MCF 10A (cell line): ENCODE results near the gene DGCR2. TPM values are rescaled to one million over a fixed set of nuclear protein-coding genes. Genes with fewer than 3 reads are reported as not detected.

Experiments used
- BruUV-seq: library from RNA; stranded (reverse); fragments of 400-500 nt; replicated peaks from 2 replicates; lab custom pipeline; 2021; lab: Mats Ljungman, UMichigan
- CTCF ChIA-PET: fragments of 300-600 bp; sonication (Branson Sonifier 250); formaldehyde crosslinking; extraction: SDS; loops from one replicate; lab custom pipeline; 2021; ENCODE audit warnings: antibody characterized with exemption, inconsistent platforms; lab: Yijun Ruan, JAX
- POLR2A ChIA-PET: fragments of 300-600, 350-650 bp; sonication (Branson Sonifier 250); formaldehyde crosslinking; extraction: SDS; loops from one replicate; lab custom pipeline; 2020; ENCODE audit warnings: antibody characterized with exemption, inconsistent platforms; lab: Yijun Ruan, JAX
- DNase-seq: peaks from one replicate; pipeline ENCODE4 v3.0.0-alpha.2; 2018; ENCODE audit not compliant: unreplicated experiment
- H3K27ac Mint-ChIP-seq: one replicate; pipeline ENCODE4 v1.8.0; 2022; ENCODE audit warnings: mild to moderate bottlenecking, low read depth, mixed read lengths; ENCODE audit not compliant: unreplicated experiment
- H3K27me3 Mint-ChIP-seq: one replicate; pipeline ENCODE4 v1.8.0; 2022; ENCODE audit warnings: mixed read lengths; ENCODE audit not compliant: insufficient read depth, unreplicated experiment
- H3K36me3 Mint-ChIP-seq: one replicate; pipeline ENCODE4 v1.8.0; 2022; ENCODE audit warnings: mild to moderate bottlenecking, moderate library complexity, mixed read lengths; ENCODE audit not compliant: insufficient read depth, unreplicated experiment
- H3K4me1 Mint-ChIP-seq: one replicate; pipeline ENCODE4 v1.8.0; 2022; ENCODE audit warnings: mixed read lengths; ENCODE audit not compliant: insufficient read depth, unreplicated experiment
- H3K4me3 Mint-ChIP-seq: one replicate; pipeline ENCODE4 v1.8.0; 2022; ENCODE audit warnings: mild to moderate bottlenecking, moderate library complexity, mixed read lengths; ENCODE audit not compliant: unreplicated experiment
- H3K9me3 Mint-ChIP-seq: one replicate; pipeline ENCODE4 v1.8.0; 2022; ENCODE audit warnings: mixed read lengths; ENCODE audit not compliant: unreplicated experiment
- CTCF ChIP-seq: fragments of 200-600 bp; IDR thresholded peaks from one replicate; pipeline ENCODE4 v1.8.0; 2022; ENCODE audit warnings: antibody characterized with exemption, mild to moderate bottlenecking; ENCODE audit not compliant: unreplicated experiment
- intact Hi-C: fragments of 100-400 bp; cut with micrococcal nuclease; formaldehyde crosslinking; loops from 2 replicates; pipeline ENCODE4 v1.14.1; 2022
- total RNA-seq: library from RNA; stranded (reverse); gene quantifications from 2 replicates; pipeline ENCODE4 v1.2.3, GENCODE V29; 2022

Gene DGCR2
- total RNA-seq, 1 experiment from 2014 or later = 41.2 TPM

GRCh38 chr22:19092725-19093124 lies 29.5 kb downstream of the DGCR2 start:
- Mint-ChIP-seq H3K27me3 (no peaks in the 10 kb centered on the region), H3K27ac (no peak overlapping the region), H3K36me3 (peaks cover 34% of the 10 kb centered on the region), H3K9me3 (no peaks in the 10 kb centered on the region), H3K4me3 (no peak overlapping the region), H3K4me1 (no peaks in the 10 kb centered on the region)
- no peak for TF ChIP-seq CTCF
- DNase-seq = no peak
- intact Hi-C loops = no loop called here
- BruUV-seq = no TSS peak
- ChIA-PET CTCF (interaction anchor here (0.6 kb wide), 1 partner anchor 9 kb away, joined by 3 read pairs; no protein-coding TSS in a partner anchor), POLR2A (no interaction called here)

- BruUV-seq = no TSS peak
- no peak overlapping the region for H3K27ac Mint-ChIP-seq
- TF ChIP-seq CTCF = no peak
- H3K9me3 Mint-ChIP-seq = no peaks in the 10 kb centered on the region
- peaks cover 32% of the 10 kb centered on the region for H3K36me3 Mint-ChIP-seq
- intact Hi-C loops = no loop called here
- no peak for DNase-seq
- ChIA-PET POLR2A (interaction anchor here (0.7 kb wide), 1 partner anchor 24 kb away, joined by 3 read pairs; no protein-coding TSS in a partner anchor), CTCF (interaction anchor here (1.4 kb wide), 1 partner anchor 54 kb away, joined by 4 read pairs; the partner anchor contains the start of gene ESS2)
- no peak overlapping the region for H3K4me3 Mint-ChIP-seq
- no peaks in the 10 kb centered on the region for H3K27me3 Mint-ChIP-seq
- peaks cover under 1% of the 10 kb centered on the region for H3K4me1 Mint-ChIP-seq
These were observed 31.6 kb downstream of the DGCR2 start for GRCh38 chr22:19090586-19091127.

GRCh38 chr22:19090183-19090582 lies 32.0 kb downstream of the DGCR2 start:
- H3K4me3 Mint-ChIP-seq = no peak overlapping the region
- no peaks in the 10 kb centered on the region for H3K9me3 Mint-ChIP-seq
- no peak for DNase-seq
- no peak overlapping the region for H3K27ac Mint-ChIP-seq
- intact Hi-C loops = no loop called here
- peaks cover 5% of the 10 kb centered on the region for H3K4me1 Mint-ChIP-seq
- no TSS peak for BruUV-seq
- CTCF ChIA-PET = interaction anchor here (0.9 kb wide), 1 partner anchor 25 kb away, joined by 3 read pairs; no protein-coding TSS in a partner anchor
- POLR2A ChIA-PET = interaction anchor here (0.7 to 0.8 kb wide), 2 partner anchors 8 to 24 kb away, joined by 3 read pairs; no protein-coding TSS in a partner anchor
- H3K27me3 Mint-ChIP-seq = no peaks in the 10 kb centered on the region
- TF ChIP-seq CTCF = no peak
- peaks cover 33% of the 10 kb centered on the region for H3K36me3 Mint-ChIP-seq

GRCh38 chr22:19088866-19089595 lies 33.2 kb downstream of the DGCR2 start:
- DNase-seq = no peak
- H3K4me1 Mint-ChIP-seq = peaks cover 5% of the 10 kb centered on the region
- POLR2A ChIA-PET = no interaction called here
- H3K27ac Mint-ChIP-seq = no peak overlapping the region
- H3K9me3 Mint-ChIP-seq = no peaks in the 10 kb centered on the region
- no peak overlapping the region for H3K4me3 Mint-ChIP-seq
- no peaks in the 10 kb centered on the region for H3K27me3 Mint-ChIP-seq
- intact Hi-C loops = no loop called here
- no TSS peak for BruUV-seq
- H3K36me3 Mint-ChIP-seq = peaks cover 36% of the 10 kb centered on the region
- no peak for TF ChIP-seq CTCF
- CTCF ChIA-PET = interaction anchor here (0.6 to 1.0 kb wide), 3 partner anchors 26 to 51 kb away, joined by 3 read pairs; partner anchors contain the start of gene DGCR2
